Stimulated activated CD8-positive, alpha-beta memory T cell treated with anti-CD3 and anti-CD28 coated beads, Interleukin-7, amount 100 ng/mL, for 1 hour (primary cell): ENCODE measurements around the gene HOXC10.

Source experiments
- DNase-seq, 2 donors: peaks; one replicate each; pipeline ENCODE4 v3.0.0-alpha.2; 2020; ENCODE audit warnings: low read depth in 2 of 2

HOXC10 gene

DNA sequence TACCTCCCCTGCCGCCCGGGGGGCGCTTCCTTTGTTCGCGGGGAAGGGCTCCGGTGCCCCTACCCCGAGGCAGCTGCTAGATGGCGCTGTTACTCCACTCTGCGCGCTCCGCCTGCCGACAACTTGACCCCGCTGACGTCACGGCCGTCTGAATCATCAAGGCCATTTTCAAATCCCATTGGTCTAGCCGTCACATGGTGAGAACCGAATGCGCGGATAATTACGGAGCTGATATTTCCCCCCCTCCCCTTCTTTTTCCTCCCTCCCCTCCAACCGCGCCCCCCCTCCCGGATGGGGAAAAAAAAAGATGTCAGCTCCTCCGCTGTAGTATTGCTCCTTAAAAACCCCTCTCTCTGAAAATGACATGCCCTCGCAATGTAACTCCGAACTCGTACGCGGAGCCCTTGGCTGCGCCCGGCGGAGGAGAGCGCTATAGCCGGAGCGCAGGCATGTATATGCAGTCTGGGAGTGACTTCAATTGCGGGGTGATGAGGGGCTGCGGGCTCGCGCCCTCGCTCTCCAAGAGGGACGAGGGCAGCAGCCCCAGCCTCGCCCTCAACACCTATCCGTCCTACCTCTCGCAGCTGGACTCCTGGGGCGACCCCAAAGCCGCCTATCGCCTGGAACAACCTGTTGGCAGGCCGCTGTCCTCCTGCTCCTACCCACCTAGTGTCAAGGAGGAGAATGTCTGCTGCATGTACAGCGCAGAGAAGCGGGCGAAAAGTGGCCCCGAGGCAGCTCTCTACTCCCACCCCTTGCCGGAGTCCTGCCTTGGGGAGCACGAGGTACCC is at the start of gene HOXC10:
Gene HOXC10 (plus strand): TSS at position 246 of the 791 bp plus-strand sequence. CDS start 114 bp downstream, at position 360.
- DNase-seq = peak; percentile 27 to 60

DNA sequence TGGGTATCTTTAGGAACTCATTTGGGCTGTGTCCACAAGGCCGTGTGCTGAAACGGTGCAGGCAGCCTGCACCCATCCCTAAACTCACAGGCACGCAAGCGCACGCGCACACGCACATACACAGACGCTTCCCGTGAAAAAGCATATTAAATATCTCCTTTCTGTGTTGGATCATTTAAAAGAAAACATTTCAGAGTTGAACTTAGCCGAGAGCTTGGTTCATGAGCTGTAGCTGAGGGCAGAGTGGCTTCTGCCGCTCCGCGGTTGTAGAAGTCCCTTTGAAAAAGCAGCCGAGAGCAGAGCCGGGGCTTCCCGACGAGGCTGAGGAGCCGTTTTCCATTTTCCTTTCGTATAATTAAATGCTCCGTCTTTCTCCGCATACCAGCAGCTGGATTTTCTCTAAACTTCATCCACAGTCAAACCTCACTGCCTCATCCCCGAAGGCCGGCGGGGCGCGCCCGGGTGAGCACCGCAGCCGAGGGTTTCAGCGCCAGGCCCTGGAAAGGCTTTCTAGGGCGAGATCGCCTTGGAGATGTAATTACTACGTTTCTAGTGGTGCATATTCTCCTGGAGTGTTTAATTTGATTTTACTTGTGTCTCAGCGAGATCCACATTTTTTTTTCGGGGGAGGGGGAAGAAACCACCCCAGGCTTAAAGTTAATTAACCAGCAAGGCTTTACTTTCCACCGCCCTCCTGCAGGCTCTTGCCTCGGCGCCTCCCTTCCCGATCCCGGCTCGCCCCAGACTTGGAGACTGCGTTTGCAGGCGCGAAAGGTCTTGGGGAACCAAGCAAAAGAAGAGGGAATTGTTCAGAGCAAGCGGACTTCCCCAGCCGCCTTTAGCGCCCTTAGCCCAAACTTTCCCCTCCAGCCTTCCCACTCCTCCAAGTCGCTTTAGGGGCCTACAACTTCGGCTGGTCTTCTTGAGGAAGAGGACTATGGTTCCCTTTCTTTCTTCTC is 49.3 kb upstream of the HOXC10 start:
- DNase-seq = no peak

DNA sequence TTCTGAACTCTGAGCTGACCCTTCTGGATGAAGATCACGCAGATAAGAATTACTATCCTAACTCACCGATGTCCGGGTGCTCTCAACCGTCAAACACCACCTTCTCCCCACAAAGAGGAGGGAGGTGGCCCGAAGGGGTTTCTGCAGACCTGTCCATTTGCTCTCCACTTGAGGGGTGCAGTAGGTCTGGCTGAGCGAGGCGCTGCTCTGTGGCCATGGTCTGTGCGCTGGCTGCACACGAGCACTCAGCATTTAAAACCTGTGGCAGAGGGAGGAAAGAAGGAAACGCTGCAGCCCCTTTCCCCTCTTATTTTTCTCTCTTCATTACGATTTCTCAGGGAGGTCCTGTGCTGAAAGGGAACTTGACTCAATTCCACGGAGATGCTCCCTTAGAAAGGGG is 47.8 kb upstream of the HOXC10 start:
- no peak for DNase-seq

DNA sequence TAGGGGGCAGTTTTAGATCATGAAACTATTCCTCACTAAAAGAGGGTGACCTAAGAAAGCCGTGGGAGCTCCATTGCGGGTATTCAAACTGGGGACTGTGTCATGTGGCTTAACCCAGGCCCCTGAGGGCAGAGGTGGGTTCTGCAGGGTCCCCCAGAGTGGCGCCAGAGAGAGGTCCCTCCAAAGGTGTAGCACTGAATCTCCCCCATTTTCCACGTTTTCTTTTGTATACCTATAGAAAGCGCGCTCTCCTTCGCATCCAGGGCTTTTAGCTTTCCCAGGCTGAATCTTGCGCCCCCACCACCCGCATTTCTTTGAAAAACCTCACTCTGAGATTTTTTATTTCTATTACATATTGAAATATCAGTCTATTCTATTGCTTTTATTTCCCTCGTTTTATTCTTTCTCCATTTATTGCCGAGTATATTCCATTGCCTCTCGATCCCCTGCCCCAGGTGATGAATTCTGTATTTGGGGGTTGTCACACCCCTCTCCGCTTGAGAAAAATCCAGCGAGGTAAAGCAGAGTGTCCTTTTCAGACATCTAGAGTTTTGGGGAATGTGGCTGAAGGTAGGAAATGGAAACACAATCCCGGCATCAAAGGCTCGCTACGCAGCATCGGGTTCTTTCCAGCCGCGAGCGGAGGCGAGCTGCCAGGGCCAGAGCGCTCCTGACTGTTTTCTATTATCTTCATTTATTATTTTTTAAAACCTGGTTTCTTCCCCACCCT is 47.2 kb upstream of the HOXC10 start:
- no peak for DNase-seq

DNA sequence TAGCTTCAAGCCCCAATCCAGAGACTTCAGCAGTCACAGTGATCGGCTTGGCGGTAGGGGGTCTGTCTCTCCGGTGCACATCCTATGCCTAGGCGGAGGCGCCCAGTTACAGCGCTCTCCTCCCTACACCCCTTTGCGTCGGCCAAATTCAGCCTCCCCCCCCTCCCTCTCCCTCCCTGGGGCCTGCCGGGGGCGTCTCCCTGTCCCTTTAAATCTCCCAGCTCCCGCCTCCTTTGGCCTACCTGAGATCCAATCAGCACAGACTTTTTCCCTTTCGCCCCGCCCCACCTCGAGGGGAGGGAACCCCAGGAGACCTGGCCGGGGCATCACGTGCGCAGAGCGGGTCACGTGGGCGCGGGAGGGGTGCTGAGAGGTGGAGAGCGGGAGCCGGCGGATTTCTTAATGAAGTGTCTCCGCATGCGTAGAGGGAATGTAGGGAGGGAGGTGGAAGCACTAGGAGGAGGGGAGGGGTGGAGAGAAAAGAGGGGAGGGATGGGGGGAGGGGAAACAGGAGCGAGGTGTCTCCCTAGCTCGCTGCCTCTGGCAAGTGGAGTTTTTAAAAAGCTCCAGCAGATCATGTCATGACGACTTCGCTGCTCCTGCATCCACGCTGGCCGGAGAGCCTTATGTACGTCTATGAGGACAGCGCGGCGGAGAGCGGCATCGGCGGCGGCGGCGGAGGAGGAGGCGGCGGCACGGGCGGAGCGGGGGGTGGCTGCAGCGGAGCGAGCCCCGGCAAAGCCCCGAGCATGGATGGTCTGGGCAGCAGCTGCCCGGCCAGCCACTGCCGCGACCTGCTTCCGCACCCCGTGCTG is 46.4 kb upstream of the HOXC10 start, which contains the start of gene HOXC13:
Gene HOXC13 (plus strand): TSS at position 506 of the 815 bp plus-strand sequence. CDS start 76 bp downstream, at position 582.
- DNase-seq = no peak

DNA sequence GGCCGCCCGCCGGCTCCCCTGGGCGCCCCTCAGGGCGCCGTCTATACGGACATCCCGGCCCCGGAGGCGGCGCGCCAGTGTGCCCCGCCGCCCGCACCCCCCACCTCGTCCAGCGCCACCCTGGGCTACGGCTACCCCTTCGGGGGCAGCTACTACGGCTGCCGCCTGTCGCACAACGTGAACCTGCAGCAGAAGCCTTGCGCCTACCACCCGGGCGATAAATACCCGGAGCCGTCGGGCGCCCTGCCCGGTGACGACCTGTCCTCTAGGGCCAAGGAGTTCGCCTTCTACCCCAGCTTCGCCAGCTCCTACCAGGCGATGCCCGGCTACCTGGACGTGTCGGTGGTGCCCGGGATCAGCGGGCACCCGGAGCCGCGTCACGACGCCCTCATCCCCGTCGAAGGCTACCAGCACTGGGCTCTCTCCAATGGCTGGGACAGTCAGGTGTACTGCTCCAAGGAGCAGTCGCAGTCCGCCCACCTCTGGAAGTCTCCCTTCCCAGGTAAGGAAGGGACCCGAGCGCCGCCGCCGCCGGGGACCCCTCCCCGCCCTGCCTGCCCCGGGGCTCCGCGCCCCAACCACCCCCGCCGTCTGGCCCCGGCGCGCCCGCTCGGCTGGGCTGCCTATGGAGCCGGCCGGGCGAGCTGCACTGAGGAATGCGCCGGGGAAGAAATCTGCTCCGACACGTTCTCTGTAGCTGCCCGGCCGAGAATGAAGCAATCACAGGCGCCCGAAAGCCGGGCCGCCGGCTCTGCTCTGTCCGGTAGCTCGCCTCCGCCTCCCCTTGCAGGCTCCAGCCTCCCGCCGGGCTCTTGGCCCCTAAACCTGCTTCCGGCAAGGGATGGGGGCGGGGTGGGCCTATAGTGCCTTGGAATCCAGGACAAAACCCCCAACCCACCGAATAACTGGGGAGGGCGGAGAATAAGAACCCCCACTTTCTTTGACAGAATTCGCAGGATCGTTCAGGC is 45.5 kb upstream of the HOXC10 start:
- no peak for DNase-seq

DNA sequence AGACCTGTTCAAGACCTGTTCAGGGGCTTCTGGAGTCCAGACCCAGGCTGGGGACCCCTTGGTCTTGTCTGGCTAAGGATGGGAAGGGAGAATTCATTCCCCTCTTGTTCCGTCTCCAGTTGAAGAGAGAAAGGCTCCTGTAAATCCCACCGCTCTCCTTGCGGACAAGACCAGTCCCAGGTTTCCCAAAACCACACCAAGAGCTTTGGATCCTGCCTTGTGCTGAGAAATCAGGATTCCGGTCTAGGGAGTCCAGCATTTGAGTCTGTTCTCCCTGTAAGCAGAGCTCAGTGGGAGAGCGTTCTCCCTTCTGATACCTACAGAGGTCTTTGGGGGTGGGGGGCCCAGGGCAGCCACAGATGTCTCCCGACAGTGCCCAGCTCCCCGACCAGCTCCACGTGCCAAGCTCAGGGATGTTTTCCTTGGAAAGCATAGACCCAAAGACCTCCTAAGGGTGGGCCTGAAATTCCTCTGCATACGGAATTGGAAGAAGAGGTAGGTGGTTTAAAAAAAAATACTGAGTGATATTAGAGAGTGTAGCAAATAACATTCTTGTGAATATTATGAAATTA is 44.4 kb upstream of the HOXC10 start:
- no peak for DNase-seq

DNA sequence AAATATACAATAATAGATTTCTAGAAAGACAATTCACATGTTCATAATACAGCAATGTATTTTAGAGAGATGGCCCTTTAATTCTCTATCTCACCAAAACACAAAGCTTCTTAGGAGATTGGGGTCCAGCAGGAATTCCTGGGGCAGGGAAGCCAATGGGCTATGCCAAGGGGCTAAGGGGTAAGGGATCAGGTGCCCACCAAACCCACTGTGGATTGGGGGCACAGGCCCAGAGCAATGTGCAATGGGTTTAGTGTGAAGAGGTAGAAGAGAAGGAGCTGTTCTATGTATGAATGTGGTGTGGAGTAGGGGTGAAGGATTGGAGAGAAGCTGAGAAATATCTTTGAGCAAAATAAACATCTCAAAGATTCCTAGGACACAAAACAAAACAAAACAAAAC is 43.8 kb upstream of the HOXC10 start:
- DNase-seq = no peak

DNA sequence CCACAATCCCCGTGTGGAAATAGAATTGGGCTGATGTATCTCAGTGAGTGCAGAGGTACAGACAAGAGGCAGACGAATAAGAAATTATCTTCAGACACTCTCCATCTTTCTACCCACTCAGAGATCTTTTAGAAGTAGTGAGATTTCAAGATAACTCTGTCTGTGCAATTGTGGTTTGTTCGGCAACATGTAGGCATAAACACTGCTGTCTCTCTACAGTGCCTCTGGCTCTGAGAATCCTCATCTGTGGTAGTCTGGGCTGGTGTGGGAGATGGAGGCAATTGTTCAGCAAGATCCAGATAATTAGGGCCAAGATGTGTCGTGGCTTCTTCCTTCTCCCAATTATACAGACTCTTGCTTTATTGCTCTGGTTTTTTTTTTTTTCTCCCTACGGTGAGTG is 43.2 kb upstream of the HOXC10 start:
- DNase-seq = no peak

DNA sequence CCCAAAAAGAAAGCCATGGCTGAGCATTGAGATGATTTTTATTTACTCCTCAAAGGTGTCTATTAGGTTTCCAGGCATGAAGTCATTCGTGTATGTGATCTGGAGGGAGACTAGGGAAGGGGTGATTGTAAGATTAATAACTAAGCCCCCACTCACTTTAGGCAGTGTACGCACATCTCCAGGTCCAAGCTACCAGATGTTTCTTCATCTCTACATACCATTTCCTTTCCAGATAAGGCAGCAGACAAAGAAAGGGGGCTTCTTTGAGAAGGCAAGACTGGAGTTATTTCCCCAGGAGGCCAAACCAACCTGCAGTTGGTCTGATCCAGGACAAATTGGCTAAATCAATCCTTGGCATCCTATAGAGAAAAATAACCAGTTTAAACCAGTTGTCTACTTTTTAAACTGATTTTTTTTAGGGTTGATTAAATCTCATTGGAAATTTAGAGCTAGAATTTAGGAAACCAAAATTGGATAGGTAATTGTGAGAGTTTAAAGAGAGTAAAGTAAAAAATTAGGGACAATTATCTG is 42.4 kb upstream of the HOXC10 start:
- no peak for DNase-seq

DNA sequence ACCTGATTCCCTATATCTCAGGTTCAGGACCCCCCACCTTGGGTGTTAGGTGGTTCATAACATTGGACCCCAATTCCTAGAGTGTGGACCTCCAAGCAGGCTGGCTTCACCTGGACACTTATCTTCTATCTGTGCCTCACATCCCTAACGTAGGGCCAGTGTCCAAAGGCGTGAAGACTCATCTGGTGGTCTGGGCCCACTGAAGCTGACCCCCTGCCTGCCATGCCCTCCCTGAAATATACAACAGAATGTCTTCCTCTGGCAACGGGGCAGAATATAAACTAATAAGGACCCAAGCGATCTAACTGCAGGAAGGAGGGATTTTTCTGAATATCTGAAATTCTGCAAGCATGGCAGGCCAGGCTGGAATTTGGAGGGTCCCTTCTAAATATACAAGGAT is 40.7 kb upstream of the HOXC10 start:
- no peak for DNase-seq

DNA sequence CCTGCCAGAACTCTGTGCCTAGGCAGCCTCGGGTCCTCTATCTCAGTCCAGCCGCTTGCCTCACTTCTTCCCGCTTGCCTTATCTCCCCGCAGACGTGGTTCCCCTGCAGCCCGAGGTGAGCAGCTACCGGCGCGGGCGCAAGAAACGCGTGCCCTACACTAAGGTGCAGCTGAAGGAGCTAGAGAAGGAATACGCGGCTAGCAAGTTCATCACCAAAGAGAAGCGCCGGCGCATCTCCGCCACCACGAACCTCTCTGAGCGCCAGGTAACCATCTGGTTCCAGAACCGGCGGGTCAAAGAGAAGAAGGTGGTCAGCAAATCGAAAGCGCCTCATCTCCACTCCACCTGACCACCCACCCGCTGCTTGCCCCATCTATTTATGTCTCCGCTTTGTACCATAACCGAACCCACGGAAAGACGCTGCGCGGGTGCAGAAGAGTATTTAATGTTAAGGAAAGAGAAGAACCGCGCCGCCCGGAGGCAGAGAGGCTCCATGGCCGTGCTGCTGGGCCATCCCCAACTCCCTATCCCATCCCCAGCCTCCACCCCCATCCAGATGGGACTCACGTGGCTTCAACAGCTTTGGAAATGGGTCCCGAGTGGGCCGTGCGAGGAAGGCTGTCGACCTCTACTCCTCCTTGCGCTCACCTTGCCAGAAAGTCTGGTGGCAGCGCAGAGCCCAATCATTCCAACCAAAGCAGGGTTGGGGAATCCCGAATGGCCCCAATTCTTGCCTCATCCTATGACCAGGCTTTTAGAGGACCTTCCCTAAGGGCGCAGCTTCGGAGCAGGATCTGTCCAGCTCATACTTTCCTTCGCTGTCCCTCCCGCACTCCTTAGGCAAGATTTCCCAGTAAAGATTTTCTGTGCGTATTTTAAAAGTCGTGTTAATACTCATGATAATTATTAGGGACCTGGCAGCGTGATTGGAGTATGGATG is 39.8 kb upstream of the HOXC10 start:
- DNase-seq = no peak

DNA sequence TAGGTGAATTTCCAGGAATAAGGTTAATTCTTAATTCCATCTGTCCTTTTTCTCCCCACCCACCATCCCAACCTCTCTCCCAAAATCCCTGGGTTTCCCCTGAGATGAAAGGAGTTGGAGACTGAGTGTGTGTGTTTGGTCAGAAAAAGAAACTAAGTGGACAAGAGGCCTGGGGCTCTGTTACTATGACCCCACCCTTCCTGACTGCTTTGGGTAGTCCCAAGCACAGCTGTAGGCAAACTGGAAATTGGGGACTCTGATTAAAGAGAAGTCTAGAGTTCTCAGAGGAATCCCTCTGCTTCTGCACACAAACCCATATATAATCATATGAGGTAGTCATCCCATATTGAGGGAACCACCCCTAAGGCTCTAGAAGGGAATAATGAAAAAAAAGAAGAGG is 37.2 kb upstream of the HOXC10 start:
- DNase-seq = no peak

DNA sequence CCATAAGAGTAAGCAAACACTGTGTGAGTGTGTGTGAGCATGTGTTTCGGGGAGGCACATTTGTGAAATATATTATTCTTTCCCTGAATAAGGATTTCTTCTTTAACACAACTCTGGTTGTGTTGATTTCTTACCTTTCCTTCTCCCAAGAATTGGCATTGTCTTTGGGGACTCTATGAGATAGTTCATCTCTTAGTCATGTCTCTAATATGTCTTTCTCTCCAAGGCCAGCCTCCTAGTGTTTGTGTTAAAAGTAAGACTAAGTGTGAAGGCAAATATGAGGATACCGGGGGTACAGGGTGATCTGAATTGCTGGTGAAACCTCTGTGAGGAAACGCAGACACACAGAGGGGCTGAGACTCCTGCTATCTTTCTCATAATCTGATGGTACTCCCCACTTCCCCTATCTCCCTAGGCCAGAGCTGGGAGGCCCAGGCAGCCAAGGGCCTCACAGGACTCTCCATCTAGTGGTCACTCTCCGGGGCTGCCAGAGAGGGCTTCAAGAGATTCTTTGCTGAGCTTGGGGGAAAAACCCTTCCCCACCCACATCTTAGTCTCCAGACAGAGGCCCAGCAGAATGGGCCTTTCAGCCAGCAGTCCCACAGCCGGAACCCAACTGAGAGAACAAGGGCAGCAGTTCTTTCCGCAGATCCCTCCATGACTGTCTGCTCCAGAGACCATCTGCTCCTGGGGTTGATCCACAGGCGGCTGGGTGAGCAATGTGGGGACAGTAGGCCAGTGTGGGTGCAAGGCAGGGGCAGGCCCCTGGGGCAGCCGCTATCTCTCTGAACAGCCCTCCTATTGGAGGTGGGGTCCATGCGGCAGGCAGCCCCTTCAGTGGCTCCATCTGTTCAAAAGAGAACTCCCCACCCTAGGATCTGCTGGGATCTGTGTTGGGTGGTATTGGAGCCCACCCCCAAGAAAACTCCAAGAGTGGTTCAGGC is 36.0 kb upstream of the HOXC10 start:
- no peak for DNase-seq

DNA sequence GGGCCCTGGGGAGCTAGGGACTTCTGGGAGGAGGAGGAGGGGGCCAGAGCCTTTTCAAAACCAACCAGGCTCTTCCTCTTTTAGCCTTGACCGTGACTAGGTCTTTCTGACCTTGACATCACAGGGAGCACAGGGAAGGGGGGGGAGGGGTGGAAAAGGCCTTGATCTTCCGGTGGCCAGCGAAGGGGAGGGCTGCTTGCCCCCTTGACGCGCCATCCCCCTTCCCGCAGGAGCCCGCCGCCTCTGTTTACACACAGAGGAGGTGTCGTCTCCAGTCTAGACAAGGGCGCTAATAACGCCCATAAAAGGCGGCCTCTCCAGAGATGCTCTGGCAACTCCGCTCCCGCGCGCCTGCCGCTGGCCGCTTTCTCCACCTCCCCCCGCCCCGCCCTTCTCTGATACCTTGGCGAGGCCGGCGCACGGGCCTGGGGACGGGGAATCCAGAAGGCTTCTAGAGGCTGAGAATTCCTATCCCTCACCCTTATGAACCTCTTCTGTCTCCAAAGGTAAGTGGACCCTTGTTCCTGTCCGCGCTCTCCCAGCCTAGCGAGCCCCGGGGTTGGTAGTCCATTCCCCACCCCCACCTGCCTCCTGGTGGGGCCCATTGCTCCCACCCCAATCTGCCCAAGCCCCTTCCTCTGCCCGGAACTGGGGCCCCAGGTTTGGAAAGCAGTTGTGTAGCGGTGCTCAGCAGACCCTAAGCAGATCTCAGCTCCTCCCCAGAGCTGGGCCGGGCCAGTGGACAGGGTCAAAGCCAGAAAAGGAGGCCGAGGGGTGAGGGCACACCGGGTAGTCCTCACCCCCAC is 35.1 kb upstream of the HOXC10 start:
- no peak for DNase-seq

DNA sequence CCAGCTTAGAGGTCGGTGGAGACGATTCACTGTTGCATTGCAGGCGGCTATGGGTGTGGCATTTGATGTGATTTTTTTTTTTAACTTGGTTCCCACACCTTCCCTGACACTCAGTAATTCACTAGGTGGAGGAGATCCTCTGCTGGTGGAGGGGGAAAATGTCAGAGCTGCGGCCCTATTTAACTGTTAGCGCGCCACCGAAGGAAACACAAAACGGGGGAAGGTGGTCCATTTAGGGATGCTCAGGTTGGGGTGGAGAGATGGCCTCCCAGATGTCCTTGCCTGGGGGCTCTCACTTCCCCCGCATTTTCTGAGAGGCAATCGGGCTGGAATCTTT is 34.5 kb upstream of the HOXC10 start:
- no peak for DNase-seq
